NCI-H345 (cell line): Measurements from ENCODE around the gene FOXL1.

Experiments
- DNase-seq: peaks from one replicate; lab custom pipeline; 2025; lab: John Stamatoyannopoulos, UW

Gene FOXL1

GRCh38 chr16:86605950-86606349, 27.6 kb downstream of the FOXL1 start:
- no peak for DNase-seq

- no peak for DNase-seq
These were observed 30.0 kb downstream of the FOXL1 start for GRCh38 chr16:86608301-86608747.

- DNase-seq: no peak
These were observed 30.8 kb downstream of the FOXL1 start for GRCh38 chr16:86609115-86609514.

GRCh38 chr16:86609661-86610060, 31.3 kb downstream of the FOXL1 start:
- no peak for DNase-seq

- DNase-seq: no peak
These were observed 32.6 kb downstream of the FOXL1 start for GRCh38 chr16:86610779-86611524.

- no peak for DNase-seq
These were observed 33.1 kb downstream of the FOXL1 start for GRCh38 chr16:86611525-86611855.

- no peak for DNase-seq
These were observed 33.6 kb downstream of the FOXL1 start for GRCh38 chr16:86611941-86612340.

- no peak for DNase-seq
These were observed 36.4 kb downstream of the FOXL1 start for GRCh38 chr16:86614699-86615098.

- no peak for DNase-seq
These were observed 38.6 kb downstream of the FOXL1 start for GRCh38 chr16:86616906-86617305.

GRCh38 chr16:86618431-86619238, 40.3 kb downstream of the FOXL1 start:
- no peak for DNase-seq

- peak; percentile 2 for DNase-seq
These were observed 41.0 kb downstream of the FOXL1 start for GRCh38 chr16:86619239-86619794.

GRCh38 chr16:86620184-86620583, 41.8 kb downstream of the FOXL1 start:
- no peak for DNase-seq

- DNase-seq: no peak
These were observed 43.6 kb downstream of the FOXL1 start for GRCh38 chr16:86621966-86622365.

GRCh38 chr16:86622700-86623615, 44.6 kb downstream of the FOXL1 start:
- no peak for DNase-seq

GRCh38 chr16:86625029-86625428, 46.7 kb downstream of the FOXL1 start:
- DNase-seq: no peak

- DNase-seq: no peak
These were observed 47.5 kb downstream of the FOXL1 start for GRCh38 chr16:86625821-86626220.

GRCh38 chr16:86626284-86626683, 47.9 kb downstream of the FOXL1 start:
- DNase-seq: no peak

GRCh38 chr16:86626966-86627365, 48.6 kb downstream of the FOXL1 start:
- no peak for DNase-seq

GRCh38 chr16:86628614-86629013, 50.3 kb downstream of the FOXL1 start:
- no peak for DNase-seq

- DNase-seq: no peak
These were observed 52.1 kb downstream of the FOXL1 start for GRCh38 chr16:86630471-86630870.

- no peak for DNase-seq
These were observed 53.1 kb downstream of the FOXL1 start for GRCh38 chr16:86631444-86631843.
